WTC11 (cell line): Measurements from ENCODE around the gene LAMA2. TPM values are rescaled to one million over a fixed set of nuclear protein-coding genes. Genes with fewer than 3 reads are reported as not detected.

Experiments
- ATAC-seq: fragments of 200-7000 bp; cut with Tn5 transposase; 2 replicates; pipeline ENCODE4 v1.10.0; 2021; ENCODE audit warnings: mild to moderate bottlenecking, moderate library complexity
- CTCF ChIA-PET: fragments of 300-600 bp; sonication (Branson Sonifier 250); formaldehyde crosslinking; loops from one replicate; lab custom pipeline; 2021; ENCODE audit warnings: antibody characterized with exemption; lab: Charles Lee
- POLR2A ChIA-PET: fragments of 350-600 bp; sonication (Branson Sonifier 250); formaldehyde crosslinking; loops from one replicate; lab custom pipeline; 2021; ENCODE audit warnings: antibody characterized with exemption; lab: Charles Lee
- DNase-seq: peaks from one replicate; pipeline ENCODE4 v3.0.0; 2021; ENCODE audit warnings: low spot score
- H3K27ac Mint-ChIP-seq: 2 replicates; pipeline ENCODE4 v1.8.0; 2021; ENCODE audit warnings: mixed read lengths
- H3K27me3 Mint-ChIP-seq: 2 replicates; pipeline ENCODE4 v1.8.0; 2021; ENCODE audit warnings: low read depth, mild to moderate bottlenecking, moderate library complexity, mixed read lengths
- H3K36me3 Mint-ChIP-seq: 2 replicates; pipeline ENCODE4 v1.8.0; 2021; ENCODE audit warnings: mixed read lengths
- H3K4me1 Mint-ChIP-seq: 2 replicates; pipeline ENCODE4 v1.8.0; 2022; ENCODE audit warnings: mixed read lengths
- H3K4me3 Mint-ChIP-seq: 2 replicates; pipeline ENCODE4 v1.8.0; 2021; ENCODE audit warnings: mild to moderate bottlenecking, moderate library complexity, mixed read lengths
- H3K9me3 Mint-ChIP-seq: 2 replicates; pipeline ENCODE4 v1.8.0; 2021; ENCODE audit warnings: mixed read lengths
- ETV6 ChIP-seq: sonication (generic); formaldehyde crosslinking; IDR thresholded peaks from 2 replicates; pipeline ENCODE4 v1.8.1; 2022; ENCODE audit warnings: mild to moderate bottlenecking, missing genetic modification reagents
- JAZF1 ChIP-seq: fragments of 250-450 bp; sonication (Bioruptor Pico); IDR thresholded peaks from 2 replicates; pipeline ENCODE4 v1.9.0; 2021; ENCODE audit warnings: moderate library complexity, mild to moderate bottlenecking, inconsistent platforms
- MYBL2 ChIP-seq: sonication (generic); formaldehyde crosslinking; IDR thresholded peaks from 2 replicates; pipeline ENCODE4 v1.8.1; 2023; ENCODE audit warnings: mild to moderate bottlenecking, moderate library complexity, missing genetic modification reagents
- NFATC4 ChIP-seq: fragments of 250-450 bp; sonication (Bioruptor Pico); IDR thresholded peaks from 2 replicates; pipeline ENCODE4 v1.9.0; 2021; ENCODE audit warnings: mild to moderate bottlenecking
- OVOL2 ChIP-seq: fragments of 250-450 bp; sonication (Bioruptor Pico); IDR thresholded peaks from 2 replicates; pipeline ENCODE4 v1.9.0; 2021; ENCODE audit warnings: mild to moderate bottlenecking, borderline replicate concordance
- PRRX2 ChIP-seq: fragments of 250-450 bp; sonication (Bioruptor Pico); IDR thresholded peaks from 2 replicates; pipeline ENCODE4 v1.8.0; 2021; ENCODE audit warnings: mild to moderate bottlenecking
- RELA ChIP-seq: sonication (generic); formaldehyde crosslinking; IDR thresholded peaks from 2 replicates; pipeline ENCODE4 v1.8.1; 2022; ENCODE audit warnings: missing genetic modification reagents, mild to moderate bottlenecking, borderline replicate concordance
- SOX15 ChIP-seq: fragments of 250-450 bp; sonication (Bioruptor Pico); IDR thresholded peaks from 2 replicates; pipeline ENCODE4 v1.9.0; 2021; ENCODE audit warnings: mild to moderate bottlenecking
- TCF7 ChIP-seq: sonication (generic); formaldehyde crosslinking; IDR thresholded peaks from 2 replicates; pipeline ENCODE4 v1.8.0; 2022; ENCODE audit warnings: mild to moderate bottlenecking, low read depth, missing genetic modification reagents, moderate library complexity
- TEAD1 ChIP-seq: sonication (generic); formaldehyde crosslinking; IDR thresholded peaks from 2 replicates; pipeline ENCODE4 v1.8.0; 2022; ENCODE audit warnings: mild to moderate bottlenecking, missing genetic modification reagents
- ZNF121 ChIP-seq: sonication (generic); formaldehyde crosslinking; IDR thresholded peaks from 2 replicates; pipeline ENCODE4 v1.8.0; 2023; ENCODE audit warnings: missing genetic modification reagents
- ZNF416 ChIP-seq: fragments of 250-450 bp; sonication (Bioruptor Pico); IDR thresholded peaks from 2 replicates; pipeline ENCODE4 v1.9.0; 2021; ENCODE audit warnings: mild to moderate bottlenecking, inconsistent platforms
- ZNF671 ChIP-seq: fragments of 250-450 bp; sonication (Bioruptor Pico); IDR thresholded peaks from 2 replicates; pipeline ENCODE4 v1.8.0; 2021; ENCODE audit warnings: mild to moderate bottlenecking
- total RNA-seq: library from RNA; stranded (reverse); gene quantifications from 3 replicates; pipeline ENCODE4 v1.2.3, GENCODE V29; 2021
- TF ChIP-seq, protein P1 (sequence below): sonication (generic); formaldehyde crosslinking; IDR thresholded peaks from 2 replicates; pipeline ENCODE4 v1.8.1; 2023; ENCODE audit warnings: mild to moderate bottlenecking, missing genetic modification reagents
- TF ChIP-seq, protein P2 (sequence below): sonication (generic); formaldehyde crosslinking; conservative IDR thresholded peaks from 2 replicates; pipeline ENCODE4 v1.8.1; 2023; ENCODE audit warnings: mild to moderate bottlenecking, low read depth, missing genetic modification reagents, moderate library complexity
- TF ChIP-seq, protein P3 (sequence below): sonication (generic); formaldehyde crosslinking; IDR thresholded peaks from 2 replicates; pipeline ENCODE4 v1.8.1; 2023; ENCODE audit warnings: mild to moderate bottlenecking, missing genetic modification reagents
- TF ChIP-seq, protein P4 (sequence below): sonication (generic); formaldehyde crosslinking; IDR thresholded peaks from 2 replicates; pipeline ENCODE4 v1.8.1; 2022; ENCODE audit warnings: missing genetic modification reagents, borderline replicate concordance
- TF ChIP-seq, protein P5 (sequence below): sonication (generic); formaldehyde crosslinking; IDR thresholded peaks from 2 replicates; pipeline ENCODE4 v1.8.1; 2023; ENCODE audit warnings: mild to moderate bottlenecking, missing genetic modification reagents, moderate library complexity
- TF ChIP-seq, protein P6 (sequence below): fragments of 250-450 bp; sonication (Bioruptor Pico); conservative IDR thresholded peaks from 2 replicates; pipeline ENCODE4 v1.9.0; 2021; ENCODE audit warnings: mild to moderate bottlenecking
- TF ChIP-seq, protein P7 (sequence below): sonication (generic); formaldehyde crosslinking; IDR thresholded peaks from 2 replicates; pipeline ENCODE4 v1.8.0; 2022; ENCODE audit warnings: mild to moderate bottlenecking, missing genetic modification reagents

Gene LAMA2
- total RNA-seq, 1 experiment from 2014 or later, result 6.6 TPM

DNA sequence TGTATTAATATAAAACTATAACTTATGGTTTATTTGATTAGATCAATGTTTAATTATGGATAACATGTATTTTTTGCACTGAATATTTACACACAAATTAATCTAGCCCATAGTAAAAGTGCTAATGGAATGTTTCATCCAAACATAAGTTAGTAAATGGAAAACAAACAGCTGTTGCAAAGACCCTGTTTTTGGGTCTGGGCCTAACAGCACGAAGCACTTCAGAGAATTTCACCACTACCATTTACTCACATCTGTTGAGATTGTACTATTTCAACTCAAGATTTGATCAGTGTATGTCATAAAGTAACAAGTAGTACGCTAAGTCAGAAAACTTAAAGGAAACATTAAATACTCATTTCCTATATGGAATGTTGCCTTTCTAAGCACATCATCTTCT, 359.6 kb downstream of the LAMA2 start:
- no peak for DNase-seq
- Mint-ChIP-seq H3K4me3 (no peak overlapping the region), H3K27me3 (no peaks in the 10 kb centered on the region; the same call in 1 of the 2 replicates), H3K4me1 (no peaks in the 10 kb centered on the region), H3K27ac (no peak overlapping the region), H3K9me3 (no peaks in the 10 kb centered on the region), H3K36me3 (no peaks in the 10 kb centered on the region)
- ATAC-seq, result no peak
- TF ChIP-seq ZNF416 (CRISPR knock-in tag), result no peak
- TF ChIP-seq SOX15 (CRISPR knock-in tag), result no peak
- no peak for TF ChIP-seq MYBL2 (CRISPR knock-in tag)
- TF ChIP-seq JAZF1 (CRISPR knock-in tag), result no peak
- TF ChIP-seq RELA (CRISPR knock-in tag), result no peak
- no peak for TF ChIP-seq ZNF671 (CRISPR knock-in tag)
- TF ChIP-seq, protein P1, sequence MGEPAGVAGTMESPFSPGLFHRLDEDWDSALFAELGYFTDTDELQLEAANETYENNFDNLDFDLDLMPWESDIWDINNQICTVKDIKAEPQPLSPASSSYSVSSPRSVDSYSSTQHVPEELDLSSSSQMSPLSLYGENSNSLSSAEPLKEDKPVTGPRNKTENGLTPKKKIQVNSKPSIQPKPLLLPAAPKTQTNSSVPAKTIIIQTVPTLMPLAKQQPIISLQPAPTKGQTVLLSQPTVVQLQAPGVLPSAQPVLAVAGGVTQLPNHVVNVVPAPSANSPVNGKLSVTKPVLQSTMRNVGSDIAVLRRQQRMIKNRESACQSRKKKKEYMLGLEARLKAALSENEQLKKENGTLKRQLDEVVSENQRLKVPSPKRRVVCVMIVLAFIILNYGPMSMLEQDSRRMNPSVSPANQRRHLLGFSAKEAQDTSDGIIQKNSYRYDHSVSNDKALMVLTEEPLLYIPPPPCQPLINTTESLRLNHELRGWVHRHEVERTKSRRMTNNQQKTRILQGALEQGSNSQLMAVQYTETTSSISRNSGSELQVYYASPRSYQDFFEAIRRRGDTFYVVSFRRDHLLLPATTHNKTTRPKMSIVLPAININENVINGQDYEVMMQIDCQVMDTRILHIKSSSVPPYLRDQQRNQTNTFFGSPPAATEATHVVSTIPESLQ (CRISPR knock-in tag), result no peak
- ChIA-PET POLR2A (no interaction called here), CTCF (no interaction called here)

DNA sequence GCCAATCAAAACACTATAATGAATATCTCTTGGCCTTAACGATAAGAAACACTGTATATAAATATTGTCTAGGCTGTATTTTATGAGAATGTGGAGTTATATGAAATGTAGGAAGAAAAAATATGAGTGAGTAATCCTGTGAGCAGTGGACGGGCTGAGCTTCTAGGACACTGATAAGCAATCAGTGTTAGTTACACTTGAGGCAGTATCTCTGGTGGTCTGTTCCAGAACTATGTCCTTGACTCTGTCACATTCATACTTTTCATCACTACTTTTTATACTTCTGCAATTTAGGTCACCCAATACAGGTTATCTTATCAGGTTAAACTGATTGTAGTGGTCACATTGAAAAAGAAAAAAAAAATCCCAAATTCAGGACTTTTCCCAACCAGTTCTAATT, 360.4 kb downstream of the LAMA2 start:
- no peak overlapping the region for H3K4me3 Mint-ChIP-seq
- ATAC-seq (no peak), DNase-seq (no peak)
- no peaks in the 10 kb centered on the region for H3K36me3 Mint-ChIP-seq
- H3K9me3 Mint-ChIP-seq, result no peaks in the 10 kb centered on the region
- H3K4me1 Mint-ChIP-seq, result no peaks in the 10 kb centered on the region
- peak overlapping the region; percentile 33; the same call in 1 of the 2 replicates for H3K27ac Mint-ChIP-seq
- ChIA-PET CTCF (no interaction called here), POLR2A (no interaction called here)
- TF ChIP-seq OVOL2 (CRISPR knock-in tag) (no peak), JAZF1 (CRISPR knock-in tag) (no peak), NFATC4 (CRISPR knock-in tag) (no peak)
- TF ChIP-seq, protein P2, sequence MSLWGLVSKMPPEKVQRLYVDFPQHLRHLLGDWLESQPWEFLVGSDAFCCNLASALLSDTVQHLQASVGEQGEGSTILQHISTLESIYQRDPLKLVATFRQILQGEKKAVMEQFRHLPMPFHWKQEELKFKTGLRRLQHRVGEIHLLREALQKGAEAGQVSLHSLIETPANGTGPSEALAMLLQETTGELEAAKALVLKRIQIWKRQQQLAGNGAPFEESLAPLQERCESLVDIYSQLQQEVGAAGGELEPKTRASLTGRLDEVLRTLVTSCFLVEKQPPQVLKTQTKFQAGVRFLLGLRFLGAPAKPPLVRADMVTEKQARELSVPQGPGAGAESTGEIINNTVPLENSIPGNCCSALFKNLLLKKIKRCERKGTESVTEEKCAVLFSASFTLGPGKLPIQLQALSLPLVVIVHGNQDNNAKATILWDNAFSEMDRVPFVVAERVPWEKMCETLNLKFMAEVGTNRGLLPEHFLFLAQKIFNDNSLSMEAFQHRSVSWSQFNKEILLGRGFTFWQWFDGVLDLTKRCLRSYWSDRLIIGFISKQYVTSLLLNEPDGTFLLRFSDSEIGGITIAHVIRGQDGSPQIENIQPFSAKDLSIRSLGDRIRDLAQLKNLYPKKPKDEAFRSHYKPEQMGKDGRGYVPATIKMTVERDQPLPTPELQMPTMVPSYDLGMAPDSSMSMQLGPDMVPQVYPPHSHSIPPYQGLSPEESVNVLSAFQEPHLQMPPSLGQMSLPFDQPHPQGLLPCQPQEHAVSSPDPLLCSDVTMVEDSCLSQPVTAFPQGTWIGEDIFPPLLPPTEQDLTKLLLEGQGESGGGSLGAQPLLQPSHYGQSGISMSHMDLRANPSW (CRISPR knock-in tag), result no peak
- H3K27me3 Mint-ChIP-seq, result no peaks in the 10 kb centered on the region; the same call in 1 of the 2 replicates

DNA sequence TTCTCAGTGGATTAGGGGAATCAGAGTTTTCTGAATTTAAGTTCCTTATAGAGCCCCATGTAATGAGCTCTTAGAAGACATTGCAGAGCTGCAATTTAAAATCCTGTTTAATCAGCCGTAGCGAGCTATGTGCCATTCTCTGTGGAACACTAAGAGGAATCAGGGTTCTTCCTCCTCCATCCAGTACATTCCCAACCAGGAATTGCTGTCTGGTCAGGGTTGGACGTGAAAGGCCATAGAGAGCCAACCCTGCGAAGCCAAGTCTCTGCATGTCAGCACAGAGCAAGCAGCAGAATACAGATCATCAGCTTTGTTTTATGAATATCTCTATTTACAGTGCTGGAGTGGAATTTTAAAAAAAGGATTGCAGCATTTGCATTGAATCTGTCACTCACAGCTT, 366.0 kb downstream of the LAMA2 start:
- POLR2A ChIA-PET, result no interaction called here
- H3K9me3 Mint-ChIP-seq, result no peaks in the 10 kb centered on the region
- no peak overlapping the region for H3K4me3 Mint-ChIP-seq
- DNase-seq, result no peak
- H3K27ac Mint-ChIP-seq, result no peak overlapping the region
- CTCF ChIA-PET, result interaction anchor here (1.2 kb wide), 1 partner anchor 122 kb away, joined by 5 read pairs; no protein-coding TSS in a partner anchor
- H3K27me3 Mint-ChIP-seq, result no peaks in the 10 kb centered on the region
- H3K4me1 Mint-ChIP-seq, result peaks cover 4% of the 10 kb centered on the region
- H3K36me3 Mint-ChIP-seq, result no peaks in the 10 kb centered on the region
- no peak for ATAC-seq
- TF ChIP-seq, protein P3, sequence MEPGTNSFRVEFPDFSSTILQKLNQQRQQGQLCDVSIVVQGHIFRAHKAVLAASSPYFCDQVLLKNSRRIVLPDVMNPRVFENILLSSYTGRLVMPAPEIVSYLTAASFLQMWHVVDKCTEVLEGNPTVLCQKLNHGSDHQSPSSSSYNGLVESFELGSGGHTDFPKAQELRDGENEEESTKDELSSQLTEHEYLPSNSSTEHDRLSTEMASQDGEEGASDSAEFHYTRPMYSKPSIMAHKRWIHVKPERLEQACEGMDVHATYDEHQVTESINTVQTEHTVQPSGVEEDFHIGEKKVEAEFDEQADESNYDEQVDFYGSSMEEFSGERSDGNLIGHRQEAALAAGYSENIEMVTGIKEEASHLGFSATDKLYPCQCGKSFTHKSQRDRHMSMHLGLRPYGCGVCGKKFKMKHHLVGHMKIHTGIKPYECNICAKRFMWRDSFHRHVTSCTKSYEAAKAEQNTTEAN (CRISPR knock-in tag), result no peak
- TF ChIP-seq TEAD1 (CRISPR knock-in tag), result no peak
- no peak for TF ChIP-seq SOX15 (CRISPR knock-in tag)
- TF ChIP-seq, protein P4, sequence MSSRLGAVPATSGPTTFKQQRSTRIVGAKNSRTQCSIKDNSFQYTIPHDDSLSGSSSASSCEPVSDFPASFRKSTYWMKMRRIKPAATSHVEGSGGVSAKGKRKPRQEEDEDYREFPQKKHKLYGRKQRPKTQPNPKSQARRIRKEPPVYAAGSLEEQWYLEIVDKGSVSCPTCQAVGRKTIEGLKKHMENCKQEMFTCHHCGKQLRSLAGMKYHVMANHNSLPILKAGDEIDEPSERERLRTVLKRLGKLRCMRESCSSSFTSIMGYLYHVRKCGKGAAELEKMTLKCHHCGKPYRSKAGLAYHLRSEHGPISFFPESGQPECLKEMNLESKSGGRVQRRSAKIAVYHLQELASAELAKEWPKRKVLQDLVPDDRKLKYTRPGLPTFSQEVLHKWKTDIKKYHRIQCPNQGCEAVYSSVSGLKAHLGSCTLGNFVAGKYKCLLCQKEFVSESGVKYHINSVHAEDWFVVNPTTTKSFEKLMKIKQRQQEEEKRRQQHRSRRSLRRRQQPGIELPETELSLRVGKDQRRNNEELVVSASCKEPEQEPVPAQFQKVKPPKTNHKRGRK, result no peak
- TF ChIP-seq ETV6 (CRISPR knock-in tag), result no peak
- no peak for TF ChIP-seq OVOL2 (CRISPR knock-in tag)
- TF ChIP-seq, protein P5, sequence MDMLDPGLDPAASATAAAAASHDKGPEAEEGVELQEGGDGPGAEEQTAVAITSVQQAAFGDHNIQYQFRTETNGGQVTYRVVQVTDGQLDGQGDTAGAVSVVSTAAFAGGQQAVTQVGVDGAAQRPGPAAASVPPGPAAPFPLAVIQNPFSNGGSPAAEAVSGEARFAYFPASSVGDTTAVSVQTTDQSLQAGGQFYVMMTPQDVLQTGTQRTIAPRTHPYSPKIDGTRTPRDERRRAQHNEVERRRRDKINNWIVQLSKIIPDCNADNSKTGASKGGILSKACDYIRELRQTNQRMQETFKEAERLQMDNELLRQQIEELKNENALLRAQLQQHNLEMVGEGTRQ (CRISPR knock-in tag), result no peak
- no peak for TF ChIP-seq TCF7 (CRISPR knock-in tag)
- TF ChIP-seq ZNF121 (CRISPR knock-in tag), result no peak
- TF ChIP-seq, protein P6, sequence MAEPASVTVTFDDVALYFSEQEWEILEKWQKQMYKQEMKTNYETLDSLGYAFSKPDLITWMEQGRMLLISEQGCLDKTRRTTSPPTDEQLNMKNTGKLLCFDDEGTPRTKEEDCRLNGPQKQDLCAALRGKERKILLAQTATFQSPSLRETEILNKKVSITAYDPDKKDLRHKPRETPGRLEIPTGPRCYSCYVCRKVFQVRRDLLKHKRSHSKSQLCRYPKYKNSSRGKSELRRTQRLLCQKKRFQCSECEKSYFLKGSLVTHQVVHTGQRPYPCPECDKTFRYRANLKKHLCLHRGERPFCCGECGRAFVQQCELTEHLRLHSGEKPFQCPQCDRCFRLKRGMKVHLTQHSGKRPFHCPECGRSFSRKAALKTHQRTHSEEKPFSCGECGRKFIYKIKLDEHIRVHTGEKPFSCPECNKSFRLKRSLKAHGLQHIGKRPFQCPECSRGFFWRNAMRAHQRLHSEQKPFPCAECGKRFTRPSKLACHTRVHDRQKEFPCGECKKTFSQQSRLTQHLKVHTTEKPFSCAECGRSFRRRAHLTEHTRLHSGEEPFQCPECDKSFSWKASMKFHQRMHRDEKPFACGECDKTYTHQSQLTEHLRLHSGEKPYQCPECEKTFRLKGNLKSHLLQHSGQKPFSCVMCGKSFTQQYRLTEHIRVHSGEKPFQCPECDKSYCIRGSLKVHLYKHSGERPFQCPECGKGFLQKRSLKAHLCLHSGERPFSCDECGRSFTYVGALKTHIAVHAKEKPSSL (CRISPR knock-in tag), result no peak
- no peak for TF ChIP-seq PRRX2 (CRISPR knock-in tag)
- TF ChIP-seq, protein P7, sequence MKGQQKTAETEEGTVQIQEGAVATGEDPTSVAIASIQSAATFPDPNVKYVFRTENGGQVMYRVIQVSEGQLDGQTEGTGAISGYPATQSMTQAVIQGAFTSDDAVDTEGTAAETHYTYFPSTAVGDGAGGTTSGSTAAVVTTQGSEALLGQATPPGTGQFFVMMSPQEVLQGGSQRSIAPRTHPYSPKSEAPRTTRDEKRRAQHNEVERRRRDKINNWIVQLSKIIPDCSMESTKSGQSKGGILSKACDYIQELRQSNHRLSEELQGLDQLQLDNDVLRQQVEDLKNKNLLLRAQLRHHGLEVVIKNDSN (CRISPR knock-in tag), result no peak
